GM19025 (cell line): ENCODE results near the gene OSBP2.
"Not testable (repeated sequence)": the region's sequence is repeated elsewhere in the genome, so short reads cannot be mapped to it uniquely, and the experiment has no call there.

Experiments used
- ATAC-seq: cut with Tn5 transposase; IDR thresholded peaks from one replicate; pipeline ENCODE4 v1.9.1; 2021; ENCODE audit warnings: mild to moderate bottlenecking, low read depth, moderate library complexity; ENCODE audit not compliant: unreplicated experiment

The OSBP2 gene

GRCh38 chr22:30675436-30675835 is 19.2 kb upstream of the OSBP2 start:
- ATAC-seq, result no peak

- ATAC-seq, result not testable (repeated sequence)
These were observed 18.1 kb upstream of the OSBP2 start for GRCh38 chr22:30676565-30676964.

- not testable (repeated sequence) for ATAC-seq
These were observed 14.6 kb upstream of the OSBP2 start for GRCh38 chr22:30679895-30680690.

GRCh38 chr22:30680991-30681770 is 13.5 kb upstream of the OSBP2 start:
- no peak for ATAC-seq

GRCh38 chr22:30681831-30682230 is 12.8 kb upstream of the OSBP2 start:
- no peak for ATAC-seq

- no peak for ATAC-seq
These were observed 9.5 kb upstream of the OSBP2 start for GRCh38 chr22:30685178-30685577.

GRCh38 chr22:30687358-30687757 is 7.3 kb upstream of the OSBP2 start:
- ATAC-seq, result no peak

- no peak for ATAC-seq
These were observed 5.1 kb upstream of the OSBP2 start for GRCh38 chr22:30689622-30690021.

- ATAC-seq, result no peak
These were observed 3.5 kb upstream of the OSBP2 start for GRCh38 chr22:30691204-30691603.

- ATAC-seq, result no peak
These were observed 469 bp upstream of the OSBP2 start for GRCh38 chr22:30694171-30694639.

- ATAC-seq, result no peak
These were observed 727 bp downstream of the OSBP2 start for GRCh38 chr22:30695351-30695851.

- no peak for ATAC-seq
These were observed 1.4 kb downstream of the OSBP2 start for GRCh38 chr22:30695871-30696655.

GRCh38 chr22:30697975-30698374 is 3.3 kb downstream of the OSBP2 start:
- ATAC-seq, result no peak

- no peak for ATAC-seq
These were observed 7.2 kb downstream of the OSBP2 start for GRCh38 chr22:30701872-30702271.

GRCh38 chr22:30702856-30703255 is 8.2 kb downstream of the OSBP2 start:
- ATAC-seq, result no peak

GRCh38 chr22:30704978-30705377 is 10.3 kb downstream of the OSBP2 start:
- no peak for ATAC-seq

- peak; percentile 62 for ATAC-seq
These were observed 11.3 kb downstream of the OSBP2 start for GRCh38 chr22:30705710-30706651.

GRCh38 chr22:30709980-30710379 is 15.3 kb downstream of the OSBP2 start:
- not testable (repeated sequence) for ATAC-seq

- ATAC-seq, result no peak
These were observed 17.4 kb downstream of the OSBP2 start for GRCh38 chr22:30712094-30712493.

- ATAC-seq, result no peak
These were observed 19.4 kb downstream of the OSBP2 start for GRCh38 chr22:30714062-30714461.
